Measurements from ENCODE around the gene CBX8.

The CBX8 gene

GRCh38 chr17:79804856-79805696 lies 8.2 kb upstream of the CBX8 start:
- TF ChIP-seq ZFX (IDR thresholded peaks at IDR 0.05), result no peak
- no peak for TF ChIP-seq CTCF (conservative IDR thresholded peaks at IDR 0.05)
- H3K27ac ChIP-seq, result peak overlapping the region; percentile 69

DNA sequence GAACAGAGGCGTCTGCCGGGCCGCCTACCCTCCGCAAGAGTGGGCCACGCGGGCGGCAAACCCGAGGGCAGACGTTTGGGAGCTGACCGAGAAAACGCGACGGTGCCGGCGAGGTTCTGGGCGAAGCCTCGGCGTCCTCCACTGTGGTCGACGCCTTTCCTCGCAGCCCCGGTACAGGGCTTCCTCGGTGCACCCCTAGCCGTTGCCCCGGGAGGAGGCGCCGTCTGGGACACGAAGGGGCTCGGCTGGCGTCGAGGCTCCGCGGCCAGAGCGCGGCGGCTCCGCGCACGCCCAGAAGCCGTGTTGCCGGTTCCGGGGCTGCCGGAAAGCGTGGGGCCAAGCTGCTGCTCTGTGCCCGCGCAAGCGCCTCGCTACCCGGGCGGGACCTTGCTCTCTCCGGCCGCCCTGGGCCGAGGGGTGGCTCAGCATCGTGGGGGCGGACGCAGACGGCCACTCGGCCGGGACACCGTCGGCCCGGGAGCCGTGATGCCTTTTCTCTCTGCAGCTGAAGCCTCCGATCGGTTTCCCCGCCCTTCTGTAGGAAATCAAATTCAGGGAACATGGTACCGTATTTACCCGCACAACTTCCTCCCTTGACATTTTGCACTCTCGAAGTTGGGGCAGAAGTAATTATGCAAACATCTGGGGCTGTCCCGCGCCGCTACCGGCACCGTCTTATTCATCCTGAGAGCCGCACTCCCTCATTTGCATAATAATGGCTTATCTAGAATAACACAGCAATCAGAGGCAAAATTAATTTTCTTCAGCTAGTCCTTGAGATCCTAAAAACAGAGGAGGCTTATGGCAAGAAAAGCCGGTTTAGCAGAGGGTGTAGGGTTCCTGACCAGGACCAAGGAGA lies 7.3 kb upstream of the CBX8 start:
- peak overlapping the region; percentile 69 for H3K27ac ChIP-seq
- TF ChIP-seq ZFX (IDR thresholded peaks at IDR 0.05) (0 out of 2 replicates have a peak, but pooled peaks have one; percentile 14), CTCF (conservative IDR thresholded peaks at IDR 0.05) (no peak)

DNA sequence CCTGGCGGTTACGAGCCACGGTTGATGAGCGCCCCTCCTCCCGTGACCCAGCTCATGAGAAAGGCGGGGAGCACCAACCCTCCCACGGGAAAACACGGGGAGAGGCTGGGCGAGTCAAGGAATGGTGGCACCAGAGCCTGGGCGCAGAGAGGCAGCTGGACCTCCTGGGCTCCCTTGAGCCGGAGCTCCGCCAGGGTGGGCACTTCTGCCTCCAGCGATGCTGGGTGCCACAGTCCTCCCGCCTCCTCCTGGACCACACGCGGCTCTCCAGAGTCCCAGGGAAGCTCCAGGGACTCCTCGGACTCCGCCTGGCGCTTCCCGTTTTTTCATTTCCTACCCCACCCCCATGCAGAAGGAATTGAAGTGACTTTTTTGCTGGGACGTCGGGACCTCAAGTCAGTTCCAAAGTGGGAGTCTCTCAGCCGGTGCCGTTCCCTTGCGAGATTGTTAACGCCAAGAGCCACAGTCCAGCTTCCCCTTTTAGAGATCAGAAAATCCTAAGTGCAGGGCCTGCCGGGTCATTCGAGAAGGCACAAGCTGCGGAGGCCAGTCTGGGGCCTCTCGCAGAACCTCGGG lies 6.6 kb upstream of the CBX8 start:
- no peak for TF ChIP-seq ZFX (IDR thresholded peaks at IDR 0.05)
- no peak for TF ChIP-seq CTCF (conservative IDR thresholded peaks at IDR 0.05)
- H3K27ac ChIP-seq, result peak overlapping the region; percentile 69

GRCh38 chr17:79802736-79803420 lies 6.0 kb upstream of the CBX8 start:
- TF ChIP-seq CTCF (conservative IDR thresholded peaks at IDR 0.05) (no peak), ZFX (IDR thresholded peaks at IDR 0.05) (no peak)
- H3K27ac ChIP-seq, result no peak overlapping the region

GRCh38 chr17:79802039-79802735 lies 5.3 kb upstream of the CBX8 start:
- no peak overlapping the region for H3K27ac ChIP-seq
- no peak for TF ChIP-seq CTCF (conservative IDR thresholded peaks at IDR 0.05)
- no peak for TF ChIP-seq ZFX (IDR thresholded peaks at IDR 0.05)

DNA sequence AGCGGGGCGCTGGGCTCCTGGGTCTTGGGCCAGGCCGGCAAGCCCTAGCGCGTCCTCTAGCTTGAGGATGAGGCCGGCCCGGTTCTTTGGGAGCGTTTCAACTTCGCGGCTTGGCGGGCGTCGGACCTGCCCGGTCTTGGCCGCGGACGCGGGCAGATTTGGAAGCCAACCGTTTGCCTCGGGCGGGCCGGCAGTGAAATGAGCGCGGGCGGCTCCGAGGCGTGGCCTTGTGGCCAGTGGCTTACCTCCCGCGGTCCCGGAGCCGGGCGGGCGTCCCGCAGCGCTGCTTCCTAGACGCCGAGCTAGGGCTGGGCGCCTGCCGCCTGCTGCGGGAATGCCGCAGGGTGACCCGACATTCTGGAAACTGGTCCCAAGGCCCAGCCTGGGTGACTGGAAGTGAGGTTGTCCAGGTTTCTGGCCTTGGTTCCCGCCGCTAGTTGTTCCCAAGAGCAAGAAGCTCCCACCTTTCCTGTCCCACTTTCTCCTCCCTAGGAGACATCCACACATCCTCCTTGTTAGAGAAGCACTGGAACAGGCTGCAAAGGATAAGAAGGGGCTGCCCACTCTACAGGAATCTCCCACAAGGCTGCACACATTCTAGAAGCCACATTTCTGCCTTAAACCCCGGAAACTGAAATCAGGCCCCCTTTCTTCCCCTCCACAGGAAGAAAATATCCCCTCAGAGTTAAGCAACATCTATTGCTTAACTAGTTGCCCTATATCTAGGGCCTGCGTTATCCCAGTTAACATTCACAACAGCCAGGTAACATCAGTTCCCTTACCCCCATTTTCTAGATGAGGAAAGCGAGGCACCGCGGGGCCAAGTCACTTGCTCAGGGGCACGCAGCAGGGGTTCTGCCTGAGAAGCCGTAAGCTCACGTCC lies 4.5 kb upstream of the CBX8 start:
- TF ChIP-seq ZFX (IDR thresholded peaks at IDR 0.05) (no peak), CTCF (conservative IDR thresholded peaks at IDR 0.05) (no peak)
- peak overlapping the region; percentile 44 for H3K27ac ChIP-seq

All from C4-2B (cell line).